Measurements from ENCODE around the gene PALD1. TPM values are rescaled to one million over a fixed set of nuclear protein-coding genes. Genes with fewer than 3 reads are reported as not detected.

Gene PALD1
- total RNA-seq, 1 donor from 2014 or later: 8.6 TPM

DNA sequence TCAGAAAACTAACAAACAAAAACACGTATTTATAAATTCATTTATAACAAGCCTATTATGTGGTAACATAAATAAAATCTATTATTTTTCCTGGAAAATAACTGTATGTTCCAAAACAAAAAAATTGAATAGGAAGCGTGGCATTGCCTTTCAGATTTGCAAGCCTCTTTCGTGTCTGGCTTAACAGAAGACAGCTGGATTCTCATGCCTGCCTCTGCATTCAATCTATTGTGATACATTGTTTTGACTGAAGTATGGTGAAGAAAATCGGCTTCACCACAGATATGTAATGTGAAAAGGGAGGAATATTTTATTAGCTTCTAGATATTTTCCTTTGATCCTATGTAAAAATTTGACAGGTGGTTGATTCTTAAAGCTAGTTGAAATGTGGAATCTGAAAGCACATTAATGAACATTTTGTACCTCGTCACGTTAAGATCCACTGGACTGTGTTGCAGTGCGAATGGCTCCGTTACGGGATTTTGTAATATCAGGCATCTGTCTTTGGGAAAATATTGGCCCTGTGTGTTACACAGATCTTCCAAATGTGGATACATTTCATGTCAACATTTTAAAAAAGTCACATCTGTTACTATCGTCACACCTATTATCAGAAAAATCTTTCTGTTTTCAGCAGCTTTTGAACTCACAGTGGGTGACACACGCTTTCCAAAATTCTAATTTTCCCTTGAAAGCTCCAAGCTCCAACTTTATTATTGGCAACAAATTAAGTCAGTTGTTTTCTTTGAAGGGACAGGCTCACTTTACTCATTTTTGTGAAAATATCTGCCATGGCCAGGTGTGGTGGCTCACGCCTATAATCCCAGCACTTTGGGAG is 26.2 kb downstream of the PALD1 start:
- DNase-seq: peak; percentile 75

DNA sequence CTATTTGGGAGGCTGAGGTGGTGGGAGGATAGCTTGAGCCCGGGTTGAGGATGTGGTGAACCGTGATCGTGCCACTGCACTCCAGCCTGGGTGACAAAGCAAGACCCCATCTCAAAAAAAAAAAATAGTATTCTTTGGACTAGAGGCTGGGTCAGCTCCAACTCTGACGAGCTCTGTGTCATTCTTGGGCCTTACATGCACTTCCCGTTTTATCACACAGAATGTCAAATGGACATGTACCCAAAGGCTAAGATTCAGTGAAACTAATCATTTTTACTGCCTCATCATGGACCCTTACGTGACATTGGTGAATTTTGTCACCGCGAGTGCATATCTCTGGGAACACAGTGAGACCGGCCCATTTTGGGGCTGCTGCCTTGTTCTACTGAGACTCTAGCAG is 27.3 kb downstream of the PALD1 start:
- no peak for DNase-seq

- no peak for DNase-seq
Measured at GRCh38 chr10:70507966-70508365, 29.4 kb downstream of the PALD1 start.

- DNase-seq: peak; percentile 42
Measured at GRCh38 chr10:70508912-70509756, 30.6 kb downstream of the PALD1 start.

GRCh38 chr10:70509757-70510147 is 31.2 kb downstream of the PALD1 start:
- no peak for DNase-seq

GRCh38 chr10:70510453-70510852 is 31.9 kb downstream of the PALD1 start:
- no peak for DNase-seq

GRCh38 chr10:70510904-70511303 is 32.3 kb downstream of the PALD1 start:
- no peak for DNase-seq

DNA sequence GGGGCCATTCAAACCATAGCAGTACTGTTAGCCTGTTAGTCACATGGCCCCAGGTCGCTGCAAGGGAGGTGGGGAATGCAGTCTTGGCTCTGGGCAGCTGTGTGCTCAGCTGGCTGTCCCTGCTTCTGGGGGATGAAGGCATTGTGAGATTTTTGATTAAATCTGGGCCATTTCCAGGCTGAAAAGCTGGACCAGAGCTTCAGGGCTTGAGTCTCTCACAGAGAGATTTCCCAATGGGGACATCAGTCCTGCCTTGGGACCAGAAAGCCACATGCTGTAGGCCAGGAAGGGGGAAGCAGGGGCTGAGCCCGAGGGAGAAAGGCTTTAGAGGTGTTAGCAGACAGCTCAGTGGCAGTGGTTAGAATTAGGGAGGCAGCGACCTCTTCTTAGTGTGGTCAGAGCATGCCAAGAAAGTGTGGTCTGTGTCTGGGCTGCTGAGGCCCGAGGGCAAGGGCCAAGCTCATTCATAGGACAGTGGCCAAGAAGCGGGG is 33.6 kb downstream of the PALD1 start:
- DNase-seq: no peak

DNA sequence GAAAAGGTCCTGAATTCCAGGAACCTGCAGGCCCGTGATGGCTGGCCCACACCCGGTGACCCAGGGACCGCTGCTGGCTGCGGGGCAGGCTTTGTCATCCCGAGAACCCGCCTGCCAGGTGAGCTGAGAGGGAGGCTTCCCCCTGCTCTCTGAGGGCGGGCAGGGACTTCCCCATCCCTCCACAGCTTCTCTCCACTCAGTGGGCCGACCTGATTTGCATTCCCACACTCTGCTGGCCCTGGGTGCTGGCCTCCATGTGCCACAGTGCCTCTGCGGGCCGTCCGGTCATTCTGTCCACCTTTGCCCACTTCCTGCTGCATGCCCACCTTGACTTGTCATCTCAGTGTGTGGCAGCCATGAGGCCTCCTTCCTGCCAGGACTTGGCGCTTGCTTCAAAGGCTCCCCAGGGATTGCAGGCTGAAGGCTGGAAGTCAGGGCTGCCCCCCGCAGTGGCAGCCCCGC is 35.3 kb downstream of the PALD1 start:
- DNase-seq: no peak

- DNase-seq: no peak
Measured at GRCh38 chr10:70514591-70514990, 36.0 kb downstream of the PALD1 start.

GRCh38 chr10:70515035-70515667 is 36.6 kb downstream of the PALD1 start:
- DNase-seq: no peak

GRCh38 chr10:70518695-70519094 is 40.1 kb downstream of the PALD1 start:
- no peak for DNase-seq

DNA sequence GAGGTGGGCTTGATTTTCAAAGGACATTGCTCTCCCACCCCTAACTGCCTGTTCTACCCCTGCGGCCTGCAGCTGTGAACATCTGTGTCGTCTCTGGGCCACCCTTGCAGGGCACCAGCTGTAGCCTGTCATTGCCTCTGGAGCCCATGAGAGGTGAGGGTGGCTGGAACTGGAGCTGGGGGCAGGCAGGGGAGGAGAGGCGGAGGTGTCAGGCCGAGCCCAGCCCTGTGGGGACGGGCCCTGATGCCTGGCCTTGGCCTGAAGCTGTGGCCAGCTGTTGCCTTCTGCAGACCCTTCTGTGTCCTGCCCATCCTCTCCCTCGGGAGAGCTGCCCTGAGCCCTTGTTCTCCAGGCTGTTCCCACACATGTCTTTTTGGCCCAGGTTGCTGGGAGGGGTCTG is 44.5 kb downstream of the PALD1 start:
- no peak for DNase-seq

DNA sequence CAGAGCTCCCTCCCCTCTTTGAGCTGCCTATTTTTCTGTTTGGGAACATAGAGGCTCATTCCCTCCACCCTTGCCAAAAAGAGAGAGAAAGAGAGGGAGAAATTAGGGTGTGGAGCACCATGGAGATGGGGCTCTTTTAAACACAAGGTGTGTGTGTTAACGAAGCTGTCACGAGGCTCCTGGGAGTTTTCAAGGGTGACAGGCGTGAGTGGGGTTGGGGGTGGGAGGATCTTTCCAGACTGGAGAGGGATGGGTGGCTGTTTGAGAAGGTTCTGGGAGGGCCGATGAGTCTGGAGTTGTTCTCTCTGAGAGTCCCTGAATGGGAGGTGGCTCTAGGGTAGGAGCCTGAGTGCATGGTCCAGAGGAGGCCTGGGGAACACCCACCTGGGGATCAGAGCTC is 45.0 kb downstream of the PALD1 start:
- no peak for DNase-seq

DNA sequence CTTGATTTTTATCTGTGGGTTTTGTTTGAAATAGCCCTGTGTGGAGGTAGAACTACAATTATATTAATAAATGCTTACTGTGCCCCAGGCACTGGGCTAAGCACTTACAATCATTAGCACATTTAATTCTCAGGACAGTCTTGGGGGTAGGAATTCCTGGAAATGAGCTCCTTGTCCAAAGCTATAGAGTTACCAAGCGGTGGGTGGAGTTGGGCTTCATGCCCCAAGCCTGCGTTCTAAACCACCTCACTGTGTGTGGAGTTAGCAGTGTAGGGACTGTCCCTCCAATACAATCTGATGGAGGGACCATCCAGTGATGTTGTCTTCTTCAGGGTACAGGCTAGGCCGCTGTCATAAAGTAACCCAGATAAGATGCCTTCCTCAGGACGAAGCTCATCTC is 49.7 kb downstream of the PALD1 start:
- DNase-seq: no peak

DNA sequence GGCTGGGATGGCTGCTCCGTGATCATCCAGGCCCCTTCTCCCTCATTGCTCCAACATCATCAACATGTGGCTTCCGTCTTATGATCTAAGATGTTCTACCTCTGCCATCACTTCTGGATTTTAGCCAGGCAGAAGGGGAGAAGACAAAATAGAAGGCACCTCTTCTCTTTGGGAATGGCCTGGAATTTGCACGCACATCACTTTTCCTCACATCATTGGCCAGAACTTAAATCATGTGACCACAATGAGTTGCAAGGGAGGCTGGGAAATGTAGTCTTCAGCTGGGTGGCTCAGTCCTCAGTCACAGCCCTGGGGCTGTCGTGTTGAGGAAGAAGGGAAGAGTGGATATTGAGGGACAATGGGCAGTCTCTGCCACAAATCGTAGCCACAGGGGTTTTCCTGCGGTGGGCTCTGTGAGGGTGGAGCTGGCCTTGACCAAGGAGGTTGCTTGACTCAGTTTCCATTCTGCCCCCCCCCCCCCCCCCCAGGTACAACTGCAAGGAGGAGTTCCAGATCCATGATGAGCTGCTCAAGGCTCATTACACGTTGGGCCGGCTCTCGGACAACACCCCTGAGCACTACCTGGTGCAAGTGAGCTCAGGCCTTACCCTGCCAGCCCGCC is 50.3 kb downstream of the PALD1 start:
- peak; percentile 20 for DNase-seq

DNA sequence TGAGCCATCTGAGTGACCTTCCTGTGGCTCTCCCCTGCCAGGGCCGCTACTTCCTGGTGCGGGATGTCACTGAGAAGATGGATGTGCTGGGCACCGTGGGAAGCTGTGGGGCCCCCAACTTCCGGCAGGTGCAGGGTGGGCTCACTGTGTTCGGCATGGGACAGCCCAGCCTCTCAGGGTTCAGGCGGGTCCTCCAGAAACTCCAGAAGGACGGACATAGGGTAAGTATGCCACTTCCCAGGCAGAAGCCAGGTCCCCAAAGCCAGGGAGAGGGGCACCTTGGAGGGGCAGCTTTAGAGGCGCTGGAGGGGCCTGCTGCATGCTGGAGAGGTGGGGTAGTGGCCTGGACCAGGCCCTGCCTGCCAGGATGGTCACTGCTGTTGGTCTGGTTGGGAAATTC is 51.3 kb downstream of the PALD1 start:
- no peak for DNase-seq

DNA sequence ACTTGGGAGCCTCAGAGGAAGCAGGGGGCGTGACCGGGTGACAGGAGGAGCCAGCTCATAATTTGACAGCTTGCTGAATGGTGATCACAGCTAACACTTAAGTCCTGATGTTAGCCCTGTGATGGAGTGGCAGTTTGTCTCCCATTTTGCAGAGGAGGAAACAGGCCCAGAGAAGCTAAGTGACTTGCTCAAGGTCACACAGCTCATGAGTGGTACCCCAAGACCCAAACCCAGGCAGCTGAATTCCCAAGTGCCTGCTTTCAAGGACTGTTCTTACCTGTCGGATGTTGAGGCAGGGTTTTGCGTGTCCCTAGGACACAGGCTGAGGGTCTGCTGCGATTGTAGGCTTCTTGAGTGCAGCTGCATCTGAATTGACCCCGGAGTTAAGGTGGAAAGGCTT is 51.7 kb downstream of the PALD1 start:
- no peak for DNase-seq

- no peak for DNase-seq
Measured at GRCh38 chr10:70532554-70533188, 54.1 kb downstream of the PALD1 start.

DNA sequence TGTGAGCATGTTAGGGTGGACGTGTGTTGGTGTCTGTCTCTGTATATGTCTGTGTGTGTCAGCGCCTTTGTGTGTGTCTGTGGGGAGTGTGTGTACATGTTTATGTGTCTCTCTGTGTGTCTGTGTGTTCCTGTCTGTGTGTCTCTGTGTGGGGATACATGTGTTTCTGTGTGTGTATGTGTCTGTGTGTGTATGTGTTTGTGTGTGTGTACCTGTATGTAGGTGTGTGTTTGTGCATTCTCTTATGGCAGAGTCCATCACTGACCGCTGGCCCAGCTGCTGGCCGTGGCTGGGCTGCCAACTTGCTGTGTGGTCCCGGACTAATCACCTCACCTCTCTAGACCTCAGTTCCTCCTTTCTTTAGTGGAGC is 54.6 kb downstream of the PALD1 start:
- no peak for DNase-seq

DNA sequence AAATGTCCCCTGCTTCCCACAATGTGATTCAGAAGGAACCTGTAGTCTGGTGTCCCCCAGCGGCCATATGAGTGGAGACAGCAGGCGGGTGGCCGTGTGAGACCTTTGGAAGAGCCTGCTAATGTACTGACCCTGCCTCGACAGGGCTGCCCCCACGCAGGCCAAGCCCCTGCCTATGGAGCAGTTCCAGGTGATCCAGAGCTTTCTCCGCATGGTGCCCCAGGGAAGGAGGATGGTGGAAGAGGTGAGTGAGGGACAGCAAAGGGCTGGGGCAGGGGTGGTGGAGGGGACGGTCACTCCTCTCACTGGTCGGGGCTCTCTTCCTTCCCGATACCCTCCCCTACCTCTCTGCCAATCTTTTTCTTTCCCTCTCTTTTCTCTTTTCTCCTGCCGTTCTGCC is 55.7 kb downstream of the PALD1 start:
- DNase-seq: no peak

DNA sequence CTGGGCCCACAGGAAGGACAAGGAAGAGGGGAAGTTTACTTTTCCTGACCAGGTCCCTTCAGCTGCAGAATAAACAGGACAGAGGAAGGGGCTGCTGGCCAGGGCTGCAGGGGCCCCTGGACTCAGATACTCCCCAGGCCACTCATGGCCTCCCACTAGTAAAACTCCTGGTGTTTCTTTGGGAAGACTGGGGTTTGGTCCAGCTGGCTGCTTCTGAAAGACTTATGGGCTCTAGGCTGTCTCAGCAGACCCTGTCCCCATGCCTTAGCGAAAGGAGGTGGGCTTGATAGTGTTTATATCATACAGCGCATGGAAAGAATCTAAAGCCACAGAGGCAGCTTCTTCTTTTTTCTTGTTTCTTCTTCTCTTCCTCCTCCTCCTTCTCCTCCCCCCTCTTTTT is 56.4 kb downstream of the PALD1 start:
- no peak for DNase-seq
